SK-N-MC (cell line): ENCODE data around the gene TIGIT.

Experiments
- EZH2 ChIP-seq: fragments of 200-600 bp; sonication (generic); IDR thresholded peaks from one replicate; pipeline ENCODE4 v1.6.1; 2017; ENCODE audit warnings: antibody characterized with exemption
- FOXP2 ChIP-seq: optimal IDR thresholded peaks from 2 replicates; pipeline ENCODE3; 2011; ENCODE audit warnings: mild to moderate bottlenecking, moderate library complexity; ENCODE audit not compliant: insufficient read depth; ENCODE audit errors: extremely low read length, control extremely low read depth
- POLR2AphosphoS5 ChIP-seq: IDR thresholded peaks from 2 replicates; pipeline ENCODE4 v1.6.1; 2012; ENCODE audit warnings: mild to moderate bottlenecking, low read depth, low read length, borderline replicate concordance

DNA sequence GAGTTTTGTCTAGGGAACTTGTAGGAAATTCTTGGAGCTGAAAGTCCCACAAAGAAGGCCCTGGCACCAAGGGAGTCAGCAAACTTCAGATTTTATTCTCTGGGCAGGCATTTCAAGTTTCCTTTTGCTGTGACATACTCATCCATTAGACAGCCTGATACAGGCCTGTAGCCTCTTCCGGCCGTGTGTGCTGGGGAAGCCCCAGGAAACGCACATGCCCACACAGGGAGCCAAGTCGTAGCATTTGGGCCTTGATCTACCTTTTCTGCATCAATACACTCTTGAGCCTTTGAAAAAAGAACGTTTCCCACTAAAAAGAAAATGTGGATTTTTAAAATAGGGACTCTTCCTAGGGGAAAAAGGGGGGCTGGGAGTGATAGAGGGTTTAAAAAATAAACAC, 15.0 kb downstream of the TIGIT start:
- TF ChIP-seq EZH2 (no peak), POLR2AphosphoS5 (no peak), FOXP2 (no peak)
